ENCODE data around the gene ADAMTS7. TPM values are rescaled to one million over a fixed set of nuclear protein-coding genes. Genes with fewer than 3 reads are reported as not detected.

The ADAMTS7 gene
- total and polyA plus RNA-seq, 10 donors = 0.47 to 15.0 (median 8.2) TPM

DNA sequence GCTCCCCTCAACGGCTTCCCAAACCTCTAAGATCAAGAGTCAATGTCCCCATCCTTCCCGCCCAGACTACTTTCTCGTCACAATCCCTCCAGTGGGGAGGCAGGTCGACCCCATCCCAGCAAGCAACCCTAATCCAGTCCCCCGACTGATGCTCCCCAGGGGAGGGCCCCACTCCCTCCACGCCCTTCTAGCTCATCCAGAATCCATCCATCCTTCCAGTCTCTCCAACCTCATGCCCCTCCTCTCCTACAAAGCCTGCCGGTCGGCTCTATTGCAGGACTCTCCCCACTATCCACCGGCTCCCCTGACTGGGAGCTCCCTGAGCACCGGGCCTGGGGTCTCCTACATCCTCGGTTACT lies 1.3 kb downstream of the ADAMTS7 start:
- WGBS, 5 donors = 34 to 41% (median 38%) methylated on average over 11 of the region's 11 CpGs
- Histone ChIP-seq H3K36me3 (no peaks in the 10 kb centered on the region), H3K4me1 (peaks cover 0 to 30% (median 23%) of the 10 kb centered on the region in 6 donors), H3K27ac (peak overlapping the region in 5 of 8 donors; percentile 64 to 78 (median 78)), H3K9me3 (peaks cover 0 to 9% (median 6%) of the 10 kb centered on the region in 8 donors), H3K4me3 (peak overlapping the region in 7 of 8 donors; percentile 66 to 92 (median 75)), H3K27me3 (replicated peaks in 1 of 7) (peaks cover 0 to 51% (median 19%) of the 10 kb centered on the region in 7 donors)
- TF ChIP-seq POLR2AphosphoS5 (IDR thresholded peaks at IDR 0.05) = no peak
- intact Hi-C loops (cut with DNase I; ENCODE audit: low total_unique reads) = no loop called here
- DNase-seq = no peak

DNA sequence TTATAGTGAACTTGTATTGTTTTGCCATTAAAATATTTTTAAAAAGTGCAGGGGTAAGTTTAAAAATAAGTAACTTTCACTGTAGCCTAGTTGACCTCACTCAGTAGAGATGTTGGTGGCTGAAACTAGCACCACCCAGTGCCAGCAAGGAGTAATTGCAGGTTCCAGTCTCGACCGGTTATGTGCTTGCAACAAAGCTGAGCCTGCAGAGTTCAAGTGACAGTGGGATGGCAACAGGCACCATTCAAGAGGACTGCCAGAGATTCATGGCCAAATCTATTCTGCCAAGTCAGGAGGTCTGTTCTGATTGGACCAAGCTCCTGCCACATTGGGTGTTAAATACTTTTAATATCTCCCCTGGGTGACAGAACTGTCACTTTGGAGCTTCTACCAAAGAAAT lies 2.7 kb downstream of the ADAMTS7 start:
- intact Hi-C loops (cut with DNase I; ENCODE audit: low total_unique reads) = no loop called here
- Histone ChIP-seq H3K36me3 (no peaks in the 10 kb centered on the region), H3K4me1 (peaks cover 0 to 30% (median 23%) of the 10 kb centered on the region in 6 donors), H3K4me3 (no peak overlapping the region), H3K27me3 (replicated peaks in 1 of 7) (peaks cover 0 to 48% (median 19%) of the 10 kb centered on the region in 7 donors), H3K9me3 (peaks cover 0 to 9% (median 6%) of the 10 kb centered on the region in 8 donors), H3K27ac (no peak overlapping the region)
- DNase-seq = no peak
- WGBS, 5 donors = 38 to 48% (median 45%) methylated on average over 2 of the region's 2 CpGs
- no peak for TF ChIP-seq POLR2A (IDR thresholded peaks at IDR 0.05)
- TF ChIP-seq CTCF (IDR thresholded peaks at IDR 0.05 in 8 of 11, conservative IDR thresholded peaks at IDR 0.05 in 3 of 11) = peak in 10 of 11 experiments; percentile 23 to 76 (median 48)

- H3K4me3 ChIP-seq = no peak overlapping the region
- DNase-seq = no peak
- TF ChIP-seq POLR2A (IDR thresholded peaks at IDR 0.05) = no peak
- TF ChIP-seq POLR2AphosphoS5 (IDR thresholded peaks at IDR 0.05) = no peak
- TF ChIP-seq CTCF (IDR thresholded peaks at IDR 0.05 in 8 of 11, conservative IDR thresholded peaks at IDR 0.05 in 3 of 11) = no peak
- peaks cover 0 to 36% (median 19%) of the 10 kb centered on the region in 7 donors for H3K27me3 ChIP-seq (replicated peaks in 1 of 7)
- peaks cover 0 to 9% (median 6%) of the 10 kb centered on the region in 8 donors for H3K9me3 ChIP-seq
- no peaks in the 10 kb centered on the region for H3K36me3 ChIP-seq
- WGBS, 5 donors = 93 to 98% (median 96%) methylated on average over 2 of the region's 2 CpGs
- H3K27ac ChIP-seq = no peak overlapping the region
- H3K4me1 ChIP-seq = peaks cover 0 to 26% (median 22%) of the 10 kb centered on the region in 6 donors
- intact Hi-C loops (cut with DNase I; ENCODE audit: low total_unique reads) = no loop called here
These were observed 3.9 kb downstream of the ADAMTS7 start for GRCh38 chr15:78807359-78807758.

DNA sequence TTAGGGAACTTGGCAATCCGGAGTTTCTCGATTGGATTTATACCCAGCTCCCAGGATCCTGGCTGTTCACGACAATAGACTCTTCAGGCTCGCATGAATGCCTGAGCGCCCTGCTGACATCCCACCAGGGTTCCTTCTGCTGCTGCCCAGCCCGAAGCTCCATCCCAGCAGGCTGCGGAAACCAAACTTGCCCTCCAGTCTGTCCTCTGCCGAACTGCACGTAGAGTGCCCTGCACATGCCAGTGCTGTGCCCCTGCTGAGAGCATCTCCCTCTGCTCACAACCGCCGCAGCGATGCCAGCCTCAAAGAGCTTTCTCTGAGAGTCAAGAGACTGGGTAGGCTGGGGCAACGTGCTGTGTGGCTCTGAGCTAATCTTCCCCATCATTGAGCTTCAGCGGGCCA lies 6.9 kb downstream of the ADAMTS7 start:
- intact Hi-C loops (cut with DNase I; ENCODE audit: low total_unique reads) = no loop called here
- WGBS, 5 donors = 83 to 92% (median 87%) methylated on average over 14 of the region's 14 CpGs
- no peaks in the 10 kb centered on the region for H3K36me3 ChIP-seq
- H3K4me3 ChIP-seq = no peak overlapping the region
- no peaks in the 10 kb centered on the region for H3K4me1 ChIP-seq
- peaks cover 0 to 6% (median 0%) of the 10 kb centered on the region in 7 donors for H3K27me3 ChIP-seq (replicated peaks in 1 of 7)
- DNase-seq = no peak
- TF ChIP-seq POLR2AphosphoS5 (IDR thresholded peaks at IDR 0.05) = no peak
- TF ChIP-seq POLR2A (IDR thresholded peaks at IDR 0.05) = no peak
- TF ChIP-seq CTCF (IDR thresholded peaks at IDR 0.05 in 8 of 11, conservative IDR thresholded peaks at IDR 0.05 in 3 of 11) = no peak
- peaks cover 0 to 9% (median 6%) of the 10 kb centered on the region in 8 donors for H3K9me3 ChIP-seq
- no peak overlapping the region for H3K27ac ChIP-seq

GRCh38 chr15:78800806-78801205 lies 10.5 kb downstream of the ADAMTS7 start:
- H3K9me3 ChIP-seq = no peaks in the 10 kb centered on the region
- H3K27me3 ChIP-seq (replicated peaks in 1 of 7) = no peaks in the 10 kb centered on the region
- WGBS, 5 donors = 93 to 97% (median 94%) methylated on average over 21 of the region's 21 CpGs
- DNase-seq = peak; percentile 73
- intact Hi-C loops (cut with DNase I; ENCODE audit: low total_unique reads) = no loop called here
- no peak for TF ChIP-seq CTCF (IDR thresholded peaks at IDR 0.05 in 8 of 11, conservative IDR thresholded peaks at IDR 0.05 in 3 of 11)
- no peak for TF ChIP-seq POLR2AphosphoS5 (IDR thresholded peaks at IDR 0.05)
- TF ChIP-seq POLR2A (IDR thresholded peaks at IDR 0.05) = no peak
- peaks cover 0 to 4% (median 0%) of the 10 kb centered on the region in 6 donors for H3K4me1 ChIP-seq
- H3K27ac ChIP-seq = no peak overlapping the region
- no peak overlapping the region for H3K4me3 ChIP-seq
- H3K36me3 ChIP-seq = no peaks in the 10 kb centered on the region
